GM12878 (cell line): ENCODE data around the gene LIN52. TPM values are rescaled to one million over a fixed set of nuclear protein-coding genes. Genes with fewer than 3 reads are reported as not detected.

Experiments used
- ASH2L ChIP-seq: fragments of 300-600, 200-600 bp; sonication (generic); IDR thresholded peaks from 2 replicates; pipeline ENCODE4 v1.6.1; 2017; ENCODE audit warnings: low read depth, mild to moderate bottlenecking, borderline replicate concordance
- BCL3 ChIP-seq: IDR thresholded peaks from 2 replicates; pipeline ENCODE4 v1.6.1; 2011; ENCODE audit warnings: borderline replicate concordance, low read depth, mild to moderate bottlenecking, moderate library complexity, low read length; ENCODE audit not compliant: insufficient read depth, poor library complexity, severe bottlenecking
- CBFB ChIP-seq: IDR thresholded peaks from 2 replicates; pipeline ENCODE4 v1.6.1; 2016; ENCODE audit warnings: antibody characterized with exemption, low read depth
- CBX3 ChIP-seq: fragments of 200-600 bp; sonication (generic); IDR thresholded peaks from 2 replicates; pipeline ENCODE4 v1.6.1; 2016; ENCODE audit warnings: low read depth, borderline replicate concordance
- CHD4 ChIP-seq: fragments of 200-600 bp; sonication (generic); IDR thresholded peaks from 2 replicates; pipeline ENCODE4 v1.6.1; 2016; ENCODE audit warnings: mild to moderate bottlenecking
- CREM ChIP-seq: IDR thresholded peaks from 2 replicates; pipeline ENCODE4 v1.6.1; 2014; ENCODE audit warnings: antibody characterized with exemption, low read depth
- E2F4 ChIP-seq: IDR thresholded peaks from 2 replicates; pipeline ENCODE4 v1.6.1; 2012; ENCODE audit warnings: low read depth, low read length, improper control_type of control experiment
- IRF3 ChIP-seq: fragments of 450-650 bp; IDR thresholded peaks from 2 replicates; pipeline ENCODE4 v1.6.1; 2014; ENCODE audit warnings: mild to moderate bottlenecking
- MYB ChIP-seq: fragments of 150-350 bp; IDR thresholded peaks from 2 replicates; pipeline ENCODE4 v1.6.1; 2014; ENCODE audit warnings: mild to moderate bottlenecking, low read depth, low read length, borderline replicate concordance
- NFYB ChIP-seq: IDR thresholded peaks from 2 replicates; pipeline ENCODE4 v1.6.1; 2011; ENCODE audit warnings: low read depth, mild to moderate bottlenecking, low read length, improper control_type of control experiment, moderate library complexity; ENCODE audit not compliant: insufficient read depth
- PAX8 ChIP-seq: fragments of 450-650 bp; IDR thresholded peaks from 2 replicates; pipeline ENCODE4 v1.6.1; 2017; ENCODE audit warnings: mild to moderate bottlenecking, moderate library complexity
- RELB ChIP-seq: fragments of 450-650 bp; IDR thresholded peaks from 2 replicates; pipeline ENCODE4 v1.6.1; 2017; ENCODE audit warnings: low read depth, mild to moderate bottlenecking, moderate library complexity
- RUNX3 ChIP-seq: IDR thresholded peaks from 2 replicates; pipeline ENCODE4 v1.6.1; 2012; ENCODE audit warnings: low read length, inconsistent platforms
- SIN3A ChIP-seq: IDR thresholded peaks from 2 replicates; pipeline ENCODE4 v1.6.1; 2012; ENCODE audit warnings: low read depth, low read length, improper control_type of control experiment
- SMAD1 ChIP-seq: fragments of 450-650 bp; IDR thresholded peaks from 2 replicates; pipeline ENCODE4 v1.6.1; 2018; ENCODE audit warnings: mild to moderate bottlenecking, low read depth; ENCODE audit not compliant: partially characterized antibody
- SP1 ChIP-seq: IDR thresholded peaks from one replicate; pipeline ENCODE4 v1.6.1; 2011; ENCODE audit warnings: low read depth, low read length
- STAT1 ChIP-seq: fragments of 450-650 bp; conservative IDR thresholded peaks from 2 replicates; pipeline ENCODE4 v1.6.1; 2014; ENCODE audit warnings: antibody characterized with exemption, mild to moderate bottlenecking
- ZBTB33 ChIP-seq: fragments of 450-650 bp; IDR thresholded peaks from 2 replicates; pipeline ENCODE4 v1.6.1; 2017; ENCODE audit warnings: mild to moderate bottlenecking
- ZNF687 ChIP-seq: fragments of 450-650 bp; IDR thresholded peaks from 2 replicates; pipeline ENCODE4 v1.6.1; 2017; ENCODE audit warnings: mild to moderate bottlenecking, moderate library complexity
- polyA plus RNA-seq, 11 experiments: library from polyadenylated mRNA; depleted of rRNA in 4 of 11; unstranded in 6 of 11; stranded (reverse) in 5 of 11; fragments of >200 nt; fragmentation: Nextera tagmentation in 4 of 11; fragmentation: Illumina TruSeq in 1 of 11; extraction: Ambion mirVana in 4 of 11; extraction: Trizol in 1 of 11; gene quantifications; 1 replicate in 1 of 11; 2 replicates in 10 of 11; pipeline versions ENCODE4 v1.2.1 to v1.2.3, GENCODE V29; 2011 to 2016; ENCODE audit warnings: inconsistent platforms in 2 of 11, missing spikeins in 2 of 11, low read depth in 1 of 11
- total RNA-seq, 4 experiments: library from RNA; depleted of rRNA in 3 of 4; stranded (reverse); fragments of >200 nt in 3 of 4; fragmentation: Illumina TruSeq in 1 of 4; extraction: Trizol in 1 of 4; gene quantifications; 2 replicates each; pipeline versions ENCODE4 v1.2.1 to v1.2.3, GENCODE V29; 2013 to 2021

Gene LIN52
- total and polyA plus RNA-seq, 10 of the 15 experiments (the other 5 are each of a cell fraction or from before 2014, with no cell fraction given) = 13.3 to 30.9 (median 19.9) TPM

GRCh38 chr14:74085047-74085637, 386 bp downstream of the LIN52 start (continued):
- TF ChIP-seq BCL3 (no peak), E2F4 (no peak), RELB (peak; percentile 9; the same call in 1 of the 2 replicates), CBX3 (no peak), CBFB (0 out of 2 replicates have a peak, but pooled peaks have one; percentile 10), CHD4 (no peak), IRF3 (no peak), SP1 (no peak), MYB (no peak), SMAD1 (peak; percentile 44), ZNF687 (no peak), PAX8 (no peak), CREM (no peak), ZBTB33 (no peak), ASH2L (no peak), NFYB (no peak), RUNX3 (peak; percentile 72), STAT1 (no peak), SIN3A (0 out of 2 replicates have a peak, but pooled peaks have one; percentile 41)
